OCI-LY3 (cell line): ENCODE measurements around the gene PGAP3.

Experiments used
- CTCF ChIP-seq: fragments of 200-600, 300-600 bp; sonication (generic); IDR thresholded peaks from 2 replicates; pipeline ENCODE4 v1.5.1; 2014; ENCODE audit warnings: antibody characterized with exemption, low read length, low read depth
- EZH2phosphoT487 ChIP-seq: fragments of 200-600 bp; shearing (Covaris generic); IDR thresholded peaks from 2 replicates; pipeline ENCODE4 v1.6.1; 2018; ENCODE audit warnings: antibody characterized with exemption, mixed run types, low read depth

DNA sequence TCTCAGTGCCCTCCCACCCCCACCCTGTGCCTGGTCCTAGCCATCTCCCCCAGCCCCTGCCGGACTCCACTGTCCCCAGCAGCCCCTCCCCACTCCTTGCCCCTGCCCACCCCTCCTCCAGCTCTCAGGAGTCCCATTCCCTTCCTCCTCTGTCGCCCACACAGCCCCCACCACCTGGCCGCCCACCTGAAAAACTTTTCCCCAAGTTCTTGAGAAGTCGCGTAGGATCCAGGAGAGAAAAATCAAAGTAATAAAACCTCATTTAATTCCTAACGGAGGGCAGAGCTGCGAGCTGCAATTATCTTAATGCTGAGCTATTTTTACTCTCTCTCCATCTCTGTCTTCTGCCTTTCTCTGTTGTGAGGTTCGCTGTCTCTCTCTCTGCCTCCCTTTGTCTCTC lies 63.5 kb downstream of the PGAP3 start:
- TF ChIP-seq CTCF (no peak), EZH2phosphoT487 (no peak)
